HG02885 (cell line): Measurements from ENCODE around the gene PIN1.
"Not testable (repeated sequence)": the region's sequence is repeated elsewhere in the genome, so short reads cannot be mapped to it uniquely, and the experiment has no call there.

Experiments used
- ATAC-seq: cut with Tn5 transposase; IDR thresholded peaks from one replicate; pipeline ENCODE4 v1.9.1; 2021; ENCODE audit warnings: mild to moderate bottlenecking; ENCODE audit not compliant: unreplicated experiment, poor library complexity

Gene PIN1

GRCh38 chr19:9818175-9818733 is 16.9 kb upstream of the PIN1 start:
- ATAC-seq, result no peak

GRCh38 chr19:9818734-9819595 is 16.2 kb upstream of the PIN1 start, which contains the start of gene FBXL12:
FBXL12 (minus strand) TSS chr19:9819079; CDS start chr19:9818813, 266 bp downstream.
- peak; percentile 87 for ATAC-seq

DNA sequence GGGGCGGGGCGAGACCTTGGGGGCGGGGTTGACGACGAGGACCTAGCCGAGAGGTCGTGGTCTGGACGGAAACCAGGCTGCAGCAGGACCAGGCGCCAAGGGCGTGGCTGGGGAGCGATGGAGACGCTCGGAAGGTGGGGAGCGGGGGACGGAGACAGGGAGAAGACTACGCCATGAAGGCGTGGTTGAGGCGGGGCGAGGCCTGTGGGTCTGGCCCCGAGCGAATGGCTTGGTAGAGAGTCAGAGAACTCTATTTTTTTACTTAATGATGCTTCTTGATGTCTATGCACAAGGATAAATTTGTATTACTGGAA is 15.6 kb upstream of the PIN1 start:
- ATAC-seq, result no peak

GRCh38 chr19:9820034-9820433 is 15.1 kb upstream of the PIN1 start:
- not testable (repeated sequence) for ATAC-seq

GRCh38 chr19:9823816-9824215 is 11.3 kb upstream of the PIN1 start:
- ATAC-seq, result no peak

DNA sequence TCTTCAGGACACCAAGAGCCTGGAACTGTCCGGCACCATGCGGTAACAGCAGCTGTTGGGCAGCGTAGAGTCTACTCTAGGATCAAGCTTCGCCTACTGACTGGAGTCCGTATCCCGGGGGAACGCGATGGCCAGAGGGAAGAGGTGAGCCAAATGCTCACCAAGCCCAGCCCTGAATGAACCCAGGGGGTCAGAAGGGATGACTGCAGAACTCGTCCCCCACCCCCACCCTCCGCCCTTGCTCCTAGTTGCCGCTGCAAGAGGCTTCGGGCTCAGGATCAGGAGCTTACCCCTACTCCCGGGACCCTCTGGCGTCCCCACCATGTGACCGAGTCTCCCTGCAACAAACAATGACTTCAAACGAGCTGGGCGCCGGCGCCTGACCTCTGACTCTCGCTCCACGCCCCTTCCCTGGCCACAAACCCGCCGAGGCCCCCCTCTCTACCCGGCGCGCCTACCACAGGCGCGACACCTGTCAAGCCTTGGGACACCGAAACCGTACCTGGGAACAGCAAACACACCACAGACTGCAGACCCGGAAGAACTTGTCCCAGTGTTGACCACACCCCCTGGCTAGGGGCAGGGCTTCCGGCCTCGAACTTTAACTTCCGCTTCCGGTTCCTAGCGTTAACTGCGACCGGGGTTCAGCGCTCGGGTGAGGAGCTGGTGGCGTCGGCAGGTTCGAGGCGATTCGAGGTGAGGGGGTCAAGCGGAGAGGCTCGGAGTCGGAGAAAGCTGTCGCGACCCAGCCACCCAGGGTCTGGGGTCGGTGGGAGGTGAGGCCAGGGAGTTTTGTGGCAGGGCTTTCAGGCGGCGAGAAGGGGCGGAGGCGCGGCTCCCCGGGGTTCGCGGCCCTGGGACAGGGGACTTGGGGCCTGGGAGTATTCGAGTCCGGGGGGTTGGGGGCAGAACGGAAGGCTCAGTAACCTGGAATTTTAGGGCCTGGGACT is 7.6 kb upstream of the PIN1 start, which contains the start of gene UBL5:
TSS of gene UBL5 (plus strand) at position 630 of the 950 bp plus-strand sequence. CDS start 420 bp downstream, outside the sequence.
- ATAC-seq, result peak; percentile 94

- no peak for ATAC-seq
Measured at GRCh38 chr19:9828551-9829063, 6.5 kb upstream of the PIN1 start.

GRCh38 chr19:9834307-9834725 is 802 bp upstream of the PIN1 start:
- ATAC-seq, result no peak

DNA sequence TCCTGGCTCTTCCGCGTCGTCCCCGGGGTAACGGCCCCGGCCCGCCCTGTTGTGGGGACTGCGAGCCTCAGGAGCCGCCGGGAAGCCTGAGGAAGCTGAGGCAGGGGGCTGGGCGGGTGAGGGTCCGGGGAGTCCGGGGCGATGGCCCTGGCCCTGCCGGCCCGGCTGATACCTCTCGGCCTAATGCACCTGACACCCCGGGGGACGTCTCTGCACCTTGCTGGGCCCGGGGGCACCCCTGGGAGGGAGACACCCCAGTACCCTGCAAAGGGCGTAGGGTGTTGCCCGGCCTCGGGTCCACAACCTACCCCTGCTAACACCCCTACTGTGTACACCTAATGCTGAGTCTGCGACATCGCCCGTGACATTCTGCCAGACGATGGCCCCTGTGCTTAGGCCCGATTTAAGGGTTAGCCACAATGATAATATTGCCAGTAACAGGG is 410 bp downstream of the PIN1 start:
- peak; percentile 1 for ATAC-seq

GRCh38 chr19:9836021-9836420 is 903 bp downstream of the PIN1 start:
- no peak for ATAC-seq

GRCh38 chr19:9838324-9838723 is 3.2 kb downstream of the PIN1 start:
- ATAC-seq, result no peak

GRCh38 chr19:9839415-9839814 is 4.3 kb downstream of the PIN1 start:
- no peak for ATAC-seq

- ATAC-seq, result no peak
Measured at GRCh38 chr19:9842834-9843625, 7.9 kb downstream of the PIN1 start.

GRCh38 chr19:9843626-9844273 is 8.6 kb downstream of the PIN1 start:
- ATAC-seq, result not testable (repeated sequence)

DNA sequence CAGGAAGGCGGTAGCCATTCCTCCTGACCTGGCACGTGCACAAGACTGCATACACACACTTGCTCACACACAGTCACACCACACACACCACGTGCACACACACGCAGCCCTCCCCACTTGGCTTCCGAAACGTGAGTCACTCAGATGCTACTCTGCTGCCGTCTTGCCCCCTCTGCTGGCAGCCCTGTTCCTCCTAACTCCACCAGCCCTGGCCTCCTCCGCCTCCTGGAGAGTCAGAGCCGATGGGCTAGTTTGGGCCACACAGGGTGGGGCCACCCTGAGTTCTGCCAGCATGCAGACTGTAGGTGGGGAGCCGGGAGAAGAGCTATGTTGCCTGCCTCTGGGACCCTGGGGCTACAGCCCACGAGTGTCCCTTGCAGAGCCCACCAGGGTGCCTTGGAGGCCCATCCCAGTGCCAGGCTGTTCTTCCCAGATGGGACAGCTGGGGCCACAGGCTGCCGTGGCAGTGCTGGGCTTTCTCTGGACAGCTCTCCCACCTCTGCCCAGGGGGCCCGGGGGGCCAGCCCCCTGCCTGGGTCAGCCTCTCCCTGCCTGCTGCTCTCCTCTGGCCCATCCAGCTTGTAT is 12.1 kb downstream of the PIN1 start:
- no peak for ATAC-seq

DNA sequence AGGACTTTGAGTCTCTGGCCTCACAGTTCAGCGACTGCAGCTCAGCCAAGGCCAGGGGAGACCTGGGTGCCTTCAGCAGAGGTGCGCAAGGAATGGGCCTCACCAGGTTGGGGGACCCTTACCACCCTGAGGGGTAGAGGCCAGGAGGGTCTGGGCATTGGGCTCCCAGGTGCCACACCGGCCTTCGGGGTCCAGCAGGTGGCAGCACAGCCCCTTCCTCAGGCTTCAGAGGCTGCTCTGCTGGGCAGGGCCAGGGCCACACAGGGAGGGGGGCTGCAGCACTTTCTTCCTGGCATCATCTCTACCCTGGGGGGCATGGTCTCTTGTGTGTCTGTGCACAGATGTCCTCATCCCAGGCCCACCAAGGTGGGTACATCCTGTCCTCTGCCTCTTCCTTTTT is 12.9 kb downstream of the PIN1 start:
- ATAC-seq, result no peak

- ATAC-seq, result no peak
Measured at GRCh38 chr19:9848762-9849161, 13.6 kb downstream of the PIN1 start.

DNA sequence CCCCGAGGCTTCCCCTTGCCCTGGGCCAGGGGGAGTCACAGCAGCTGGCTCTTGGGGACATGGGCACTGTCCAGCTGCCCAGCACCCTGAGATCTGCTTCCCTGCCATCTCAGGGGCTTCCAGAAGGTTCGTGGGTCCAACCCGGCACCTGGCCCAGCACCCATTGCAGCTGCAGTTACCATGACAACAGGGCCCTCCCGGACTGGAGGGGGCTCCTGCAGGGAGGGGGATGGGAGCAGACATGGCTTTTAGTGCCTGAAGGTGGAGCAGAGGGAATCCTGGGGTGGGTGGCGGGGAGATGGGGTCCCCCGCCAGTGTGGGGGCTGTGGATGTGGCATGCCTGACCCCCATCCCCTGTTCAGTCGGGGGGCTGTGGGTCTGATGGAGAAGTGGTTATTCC is 14.7 kb downstream of the PIN1 start:
- no peak for ATAC-seq
